Measurements from ENCODE around the gene KLHL22. TPM values are rescaled to one million over a fixed set of nuclear protein-coding genes. Genes with fewer than 3 reads are reported as not detected.

Gene KLHL22
- polyA plus RNA-seq, 2 donors, result 5.7 to 6.3 TPM

DNA sequence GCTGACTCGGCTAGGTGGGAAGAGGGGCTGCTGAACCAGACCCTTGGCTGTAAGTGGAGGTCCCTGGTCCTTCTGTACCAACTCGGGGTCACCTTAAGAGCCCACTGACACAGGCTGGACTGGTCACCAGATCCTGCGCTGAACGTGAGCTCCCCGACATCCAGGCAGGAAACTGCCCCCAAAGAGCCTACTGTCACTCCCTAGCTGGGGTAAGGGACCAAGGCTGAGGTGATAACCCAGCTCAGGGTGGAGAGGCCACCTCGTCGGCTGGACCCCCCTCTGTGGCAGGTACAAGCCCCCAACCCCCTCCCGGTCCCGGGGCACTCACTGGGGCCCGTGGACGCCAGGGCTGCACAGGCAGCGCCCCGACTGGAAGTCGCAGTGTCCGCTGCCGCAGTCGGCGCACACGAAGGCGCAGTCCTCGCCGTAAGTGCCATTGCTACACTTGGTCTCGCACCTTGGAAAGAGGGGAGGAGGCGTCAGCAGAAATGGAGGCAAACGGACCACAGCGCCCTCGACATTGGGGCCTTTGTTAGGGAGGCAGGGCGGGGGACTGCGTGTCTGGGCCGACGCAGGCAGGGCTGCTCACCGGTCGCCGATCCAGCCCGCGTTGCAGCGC lies 65.4 kb downstream of the KLHL22 start:
- Histone ChIP-seq H3K27me3 (ENCODE audit: control insufficient read depth in 1 of 2, insufficient read depth in 2 of 2, low read length in 2 of 2) (peaks cover 3 to 11% of the 10 kb centered on the region in 2 donors), H3K27ac (ENCODE audit: low read depth in 2 of 2, low read length in 1 of 2) (no peak overlapping the region), H3K36me3 (ENCODE audit: control insufficient read depth in 2 of 2, insufficient read depth in 2 of 2, low read length in 1 of 2) (no peaks in the 10 kb centered on the region), H3K9me3 (ENCODE audit: control insufficient read depth in 2 of 2, insufficient read depth in 1 of 2, low read depth in 1 of 2, low read length in 1 of 2) (no peaks in the 10 kb centered on the region), H3K4me3 (ENCODE audit: low read depth in 1 of 2, low read length in 2 of 2) (peak overlapping the region; percentile 24 to 41), H3K4me1 (ENCODE audit: control insufficient read depth in 2 of 2, insufficient read depth in 2 of 2, low read length in 1 of 2) (peaks cover 5 to 34% of the 10 kb centered on the region in 2 donors)
- 34 to 37% methylated on average over 37 of the region's 37 CpGs for WGBS, 2 donors

DNA sequence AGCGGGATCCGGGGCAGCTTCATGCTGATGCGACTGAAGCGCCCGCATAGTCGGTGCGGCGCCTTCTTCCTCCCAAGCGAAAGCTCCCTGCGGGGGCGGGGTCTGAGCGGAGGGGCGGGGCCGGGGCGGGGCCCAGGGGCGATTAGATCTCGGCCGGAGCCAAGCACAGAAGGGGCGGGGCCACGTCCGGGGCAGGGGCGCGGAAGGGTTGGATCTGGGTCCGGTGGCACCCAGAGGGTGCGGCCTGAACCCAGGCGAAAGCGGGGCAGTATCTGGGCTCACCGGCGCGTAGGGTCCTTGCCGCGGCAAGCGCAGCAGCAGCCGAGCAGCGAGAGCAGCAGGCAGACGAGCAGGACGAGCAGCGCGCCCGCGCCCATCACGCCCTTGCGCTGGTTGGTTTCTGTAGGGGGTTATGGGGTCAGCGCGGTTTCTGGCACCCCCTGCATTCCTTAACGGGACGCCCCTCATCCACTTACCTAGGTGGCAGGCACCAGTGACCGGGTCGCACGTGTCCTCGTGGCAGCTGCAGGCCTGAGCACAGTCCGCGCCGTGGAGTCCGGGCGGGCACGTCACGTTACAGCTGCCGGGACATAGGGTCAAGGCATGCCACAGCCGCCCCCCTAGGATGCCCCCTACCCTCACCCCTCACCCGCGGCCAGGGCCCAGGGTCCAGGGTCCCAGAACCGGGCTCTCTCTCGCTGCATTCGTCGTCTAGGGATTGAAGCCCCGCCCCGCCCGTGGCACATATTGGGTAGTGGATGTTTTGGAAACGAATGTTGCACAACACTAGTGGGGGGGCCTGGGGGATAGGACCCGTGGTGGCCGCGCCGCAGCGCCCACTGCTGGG lies 66.1 kb downstream of the KLHL22 start:
- H3K4me3 ChIP-seq (ENCODE audit: low read depth in 1 of 2, low read length in 2 of 2), result peak overlapping the region; percentile 41
- H3K27ac ChIP-seq (ENCODE audit: low read depth in 2 of 2, low read length in 1 of 2), result no peak overlapping the region
- 19 to 28% methylated on average over 74 to 75 of the region's 75 CpGs for WGBS, 2 donors
- H3K9me3 ChIP-seq (ENCODE audit: control insufficient read depth in 2 of 2, insufficient read depth in 1 of 2, low read depth in 1 of 2, low read length in 1 of 2), result no peaks in the 10 kb centered on the region
- no peaks in the 10 kb centered on the region for H3K36me3 ChIP-seq (ENCODE audit: control insufficient read depth in 2 of 2, insufficient read depth in 2 of 2, low read length in 1 of 2)
- peaks cover 5 to 39% of the 10 kb centered on the region in 2 donors for H3K4me1 ChIP-seq (ENCODE audit: control insufficient read depth in 2 of 2, insufficient read depth in 2 of 2, low read length in 1 of 2)
- peaks cover 3 to 11% of the 10 kb centered on the region in 2 donors for H3K27me3 ChIP-seq (ENCODE audit: control insufficient read depth in 1 of 2, insufficient read depth in 2 of 2, low read length in 2 of 2)

DNA sequence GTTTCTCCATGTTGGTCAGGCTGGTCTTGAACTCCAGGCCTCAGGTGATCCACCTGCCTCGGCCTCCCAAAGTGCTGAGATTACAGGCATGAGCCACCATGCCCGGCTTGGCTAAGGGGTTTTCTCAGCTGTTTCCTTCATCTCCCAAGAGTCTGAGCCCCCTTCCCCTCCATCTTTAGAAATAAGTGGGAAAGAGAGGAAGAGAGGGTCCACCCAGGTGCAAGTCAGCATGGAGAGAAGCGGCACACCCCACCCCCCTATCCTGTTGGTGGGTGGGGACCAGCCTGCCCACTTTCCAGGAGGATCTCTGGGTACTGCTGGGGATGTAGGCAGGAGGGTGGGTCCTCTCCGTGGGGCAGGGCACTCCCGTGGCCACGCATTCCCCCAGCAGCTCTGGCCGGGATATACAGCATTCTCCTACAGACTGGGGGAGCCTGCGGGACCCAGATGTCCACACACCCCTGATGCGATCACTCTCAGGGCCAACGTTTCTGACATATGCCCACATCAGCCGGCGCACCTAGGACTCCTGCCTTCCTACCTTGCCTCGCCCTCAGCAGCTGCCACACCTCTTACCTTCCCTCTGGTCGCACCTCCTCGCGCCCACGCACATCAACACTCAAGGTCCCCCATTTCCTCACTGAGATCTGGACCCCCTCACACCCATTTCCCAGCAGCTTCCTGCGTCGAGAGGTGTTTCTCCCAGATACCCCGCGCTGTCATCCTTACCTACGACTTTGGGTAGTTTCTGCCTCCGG lies 66.9 kb downstream of the KLHL22 start:
- Histone ChIP-seq H3K4me1 (ENCODE audit: control insufficient read depth in 2 of 2, insufficient read depth in 2 of 2, low read length in 1 of 2) (peaks cover 5 to 39% of the 10 kb centered on the region in 2 donors), H3K9me3 (ENCODE audit: control insufficient read depth in 2 of 2, insufficient read depth in 1 of 2, low read depth in 1 of 2, low read length in 1 of 2) (peaks cover 0 to 3% of the 10 kb centered on the region in 2 donors), H3K27me3 (ENCODE audit: control insufficient read depth in 1 of 2, insufficient read depth in 2 of 2, low read length in 2 of 2) (peaks cover 1 to 11% of the 10 kb centered on the region in 2 donors), H3K4me3 (ENCODE audit: low read depth in 1 of 2, low read length in 2 of 2) (peak overlapping the region; percentile 17 to 41), H3K36me3 (ENCODE audit: control insufficient read depth in 2 of 2, insufficient read depth in 2 of 2, low read length in 1 of 2) (no peaks in the 10 kb centered on the region), H3K27ac (ENCODE audit: low read depth in 2 of 2, low read length in 1 of 2) (no peak overlapping the region)
- WGBS, 2 donors, result 55 to 60% methylated on average over 23 of the region's 23 CpGs

DNA sequence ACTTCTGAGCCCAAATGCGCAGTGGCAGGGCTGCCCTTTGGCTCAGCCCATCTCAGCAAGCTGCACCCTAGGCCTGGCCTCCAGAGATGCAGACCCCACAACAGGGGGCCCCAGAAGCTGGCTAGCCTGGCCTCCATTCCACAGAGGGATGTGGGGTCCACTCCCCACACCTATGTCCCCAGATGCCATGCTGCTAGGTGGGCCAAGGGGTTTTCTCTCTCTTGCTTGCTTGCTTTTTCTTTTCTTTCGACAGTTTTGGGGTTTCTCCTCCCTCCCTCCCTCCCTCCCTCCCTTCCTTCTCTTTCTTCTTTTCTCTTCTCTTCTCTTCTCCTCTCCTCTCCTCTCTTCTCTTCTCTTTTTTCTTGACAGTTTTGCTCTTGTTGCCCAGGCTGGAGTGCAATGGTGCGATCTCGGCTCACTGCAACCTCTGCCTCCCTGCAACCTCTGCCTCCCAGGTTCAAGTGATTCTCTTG lies 67.6 kb downstream of the KLHL22 start:
- Histone ChIP-seq H3K4me3 (ENCODE audit: low read depth in 1 of 2, low read length in 2 of 2) (no peak overlapping the region), H3K4me1 (ENCODE audit: control insufficient read depth in 2 of 2, insufficient read depth in 2 of 2, low read length in 1 of 2) (peaks cover 5 to 39% of the 10 kb centered on the region in 2 donors), H3K27ac (ENCODE audit: low read depth in 2 of 2, low read length in 1 of 2) (no peak overlapping the region), H3K27me3 (ENCODE audit: control insufficient read depth in 1 of 2, insufficient read depth in 2 of 2, low read length in 2 of 2) (peaks cover 0 to 9% of the 10 kb centered on the region in 2 donors), H3K36me3 (ENCODE audit: control insufficient read depth in 2 of 2, insufficient read depth in 2 of 2, low read length in 1 of 2) (no peaks in the 10 kb centered on the region), H3K9me3 (ENCODE audit: control insufficient read depth in 2 of 2, insufficient read depth in 1 of 2, low read depth in 1 of 2, low read length in 1 of 2) (peaks cover 0 to 3% of the 10 kb centered on the region in 2 donors)
- WGBS, 2 donors, result 91 to 95% methylated on average over 4 of the region's 4 CpGs

- 94% methylated on average over 8 of the region's 8 CpGs for WGBS, 2 donors
- Histone ChIP-seq H3K27me3 (ENCODE audit: control insufficient read depth in 1 of 2, insufficient read depth in 2 of 2, low read length in 2 of 2) (peaks cover 0 to 9% of the 10 kb centered on the region in 2 donors), H3K4me1 (ENCODE audit: control insufficient read depth in 2 of 2, insufficient read depth in 2 of 2, low read length in 1 of 2) (peaks cover 7 to 38% of the 10 kb centered on the region in 2 donors)
Observed at GRCh38 chr22:20427104-20427944, 68.3 kb downstream of the KLHL22 start.

GRCh38 chr22:20426259-20426615 lies 69.4 kb downstream of the KLHL22 start:
- H3K27me3 ChIP-seq (ENCODE audit: control insufficient read depth in 1 of 2, insufficient read depth in 2 of 2, low read length in 2 of 2), result peaks cover 0 to under 1% of the 10 kb centered on the region in 2 donors
- peaks cover 7 to 33% of the 10 kb centered on the region in 2 donors for H3K4me1 ChIP-seq (ENCODE audit: control insufficient read depth in 2 of 2, insufficient read depth in 2 of 2, low read length in 1 of 2)
- H3K4me3 ChIP-seq (ENCODE audit: low read depth in 1 of 2, low read length in 2 of 2), result peak overlapping the region in 1 of 2 donors; percentile 44
- WGBS, 2 donors, result 41 to 61% methylated on average over 12 of the region's 12 CpGs
- H3K36me3 ChIP-seq (ENCODE audit: control insufficient read depth in 2 of 2, insufficient read depth in 2 of 2, low read length in 1 of 2), result no peaks in the 10 kb centered on the region
- H3K27ac ChIP-seq (ENCODE audit: low read depth in 2 of 2, low read length in 1 of 2), result no peak overlapping the region
- H3K9me3 ChIP-seq (ENCODE audit: control insufficient read depth in 2 of 2, insufficient read depth in 1 of 2, low read depth in 1 of 2, low read length in 1 of 2), result peaks cover 0 to 3% of the 10 kb centered on the region in 2 donors

More at GRCh38 chr22:20427104-20427944, 68.3 kb downstream of the KLHL22 start:
- no peaks in the 10 kb centered on the region for H3K36me3 ChIP-seq (ENCODE audit: control insufficient read depth in 2 of 2, insufficient read depth in 2 of 2, low read length in 1 of 2)
- peaks cover 0 to 3% of the 10 kb centered on the region in 2 donors for H3K9me3 ChIP-seq (ENCODE audit: control insufficient read depth in 2 of 2, insufficient read depth in 1 of 2, low read depth in 1 of 2, low read length in 1 of 2)
- H3K4me3 ChIP-seq (ENCODE audit: low read depth in 1 of 2, low read length in 2 of 2), result no peak overlapping the region
- no peak overlapping the region for H3K27ac ChIP-seq (ENCODE audit: low read depth in 2 of 2, low read length in 1 of 2)

DNA sequence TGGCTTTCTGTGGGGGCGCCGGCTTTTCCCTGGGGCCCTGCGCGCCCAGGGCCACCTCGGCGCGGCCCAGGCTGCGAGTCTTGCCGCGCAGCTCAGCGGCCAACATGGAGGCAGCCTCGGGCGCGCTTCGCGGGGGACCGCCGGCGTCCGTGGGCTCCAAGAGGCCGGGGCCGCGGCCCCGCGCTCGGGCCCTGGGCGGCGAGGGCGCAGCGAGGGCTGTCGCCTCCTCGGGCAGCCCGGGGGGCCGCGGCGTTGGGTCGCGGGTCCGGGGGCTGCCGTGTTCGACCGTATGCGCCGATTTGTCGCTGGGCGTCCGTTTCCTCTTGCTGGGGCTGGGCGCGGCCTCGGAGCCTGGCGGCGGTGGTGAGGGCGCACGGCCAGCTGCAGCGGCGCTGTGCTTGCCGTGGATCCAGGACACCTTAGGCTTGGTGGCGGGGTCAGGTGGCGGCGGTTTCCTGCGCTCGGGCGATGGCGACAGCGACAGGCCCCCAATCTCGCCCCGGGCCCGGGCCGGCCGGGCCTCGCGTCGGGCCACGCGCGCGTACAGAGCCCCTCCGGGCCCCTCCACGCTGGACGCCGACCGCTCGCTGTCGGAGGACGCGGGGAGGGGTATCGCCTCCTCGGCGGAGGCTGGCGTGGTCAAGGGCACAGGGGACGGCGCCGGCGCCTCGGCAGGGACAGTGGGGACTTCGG lies 69.9 kb downstream of the KLHL22 start:
- H3K27me3 ChIP-seq (ENCODE audit: control insufficient read depth in 1 of 2, insufficient read depth in 2 of 2, low read length in 2 of 2), result no peaks in the 10 kb centered on the region
- H3K4me1 ChIP-seq (ENCODE audit: control insufficient read depth in 2 of 2, insufficient read depth in 2 of 2, low read length in 1 of 2), result peaks cover 7 to 28% of the 10 kb centered on the region in 2 donors
- WGBS, 2 donors, result 32 to 34% methylated on average over 73 to 96 of the region's 96 CpGs
- peak overlapping the region; percentile 16 to 44 for H3K4me3 ChIP-seq (ENCODE audit: low read depth in 1 of 2, low read length in 2 of 2)
- H3K27ac ChIP-seq (ENCODE audit: low read depth in 2 of 2, low read length in 1 of 2), result peak overlapping the region in 1 of 2 donors; percentile 6
- H3K36me3 ChIP-seq (ENCODE audit: control insufficient read depth in 2 of 2, insufficient read depth in 2 of 2, low read length in 1 of 2), result no peaks in the 10 kb centered on the region
- peaks cover 0 to 3% of the 10 kb centered on the region in 2 donors for H3K9me3 ChIP-seq (ENCODE audit: control insufficient read depth in 2 of 2, insufficient read depth in 1 of 2, low read depth in 1 of 2, low read length in 1 of 2)

GRCh38 chr22:20424932-20425565 lies 70.5 kb downstream of the KLHL22 start:
- H3K27ac ChIP-seq (ENCODE audit: low read depth in 2 of 2, low read length in 1 of 2), result peak overlapping the region in 1 of 2 donors; percentile 6
- no peaks in the 10 kb centered on the region for H3K36me3 ChIP-seq (ENCODE audit: control insufficient read depth in 2 of 2, insufficient read depth in 2 of 2, low read length in 1 of 2)
- peaks cover 7 to 21% of the 10 kb centered on the region in 2 donors for H3K4me1 ChIP-seq (ENCODE audit: control insufficient read depth in 2 of 2, insufficient read depth in 2 of 2, low read length in 1 of 2)
- no peaks in the 10 kb centered on the region for H3K27me3 ChIP-seq (ENCODE audit: control insufficient read depth in 1 of 2, insufficient read depth in 2 of 2, low read length in 2 of 2)
- H3K4me3 ChIP-seq (ENCODE audit: low read depth in 1 of 2, low read length in 2 of 2), result peak overlapping the region; percentile 16 to 44
- H3K9me3 ChIP-seq (ENCODE audit: control insufficient read depth in 2 of 2, insufficient read depth in 1 of 2, low read depth in 1 of 2, low read length in 1 of 2), result peaks cover 0 to 3% of the 10 kb centered on the region in 2 donors
- 39 to 52% methylated on average over 57 to 59 of the region's 59 CpGs for WGBS, 2 donors
